Fibroblast of lung (primary cell): ENCODE measurements around the gene BUD23.

Experiments used
- CTCF ChIP-seq, 2 donors: IDR thresholded peaks in 1 of 2; conservative IDR thresholded peaks in 1 of 2; 1 replicate in 1 of 2; 2 replicates in 1 of 2; pipeline ENCODE4 v1.5.1; 2011 to 2012; ENCODE audit warnings: low read length in 2 of 2, control low read depth in 1 of 2, inconsistent platforms in 1 of 2, low read depth in 1 of 2, mild to moderate bottlenecking in 1 of 2
- EZH2 ChIP-seq: IDR thresholded peaks from 2 replicates; pipeline ENCODE4 v1.5.1; 2012; ENCODE audit warnings: low read length, control low read depth, mild to moderate bottlenecking; ENCODE audit errors: missing control alignments

GRCh38 chr7:73721377-73721817 is 38.0 kb downstream of the BUD23 start:
- TF ChIP-seq CTCF (conservative IDR thresholded peaks at IDR 0.05 in 1 of 2, IDR thresholded peaks at IDR 0.05 in 1 of 2; ENCODE audit: low read depth in 1 of 2, low read length in 2 of 2) (no peak), EZH2 (no peak)
